Measurements from ENCODE around the gene SLC6A19. TPM values are rescaled to one million over a fixed set of nuclear protein-coding genes. Genes with fewer than 3 reads are reported as not detected.

Gene SLC6A19
- total and polyA plus RNA-seq, 9 of the 15 experiments (the other 6 are each of a cell fraction or from before 2014, with no cell fraction given) = 0.03 to 1.6 (median 0.59) TPM

DNA sequence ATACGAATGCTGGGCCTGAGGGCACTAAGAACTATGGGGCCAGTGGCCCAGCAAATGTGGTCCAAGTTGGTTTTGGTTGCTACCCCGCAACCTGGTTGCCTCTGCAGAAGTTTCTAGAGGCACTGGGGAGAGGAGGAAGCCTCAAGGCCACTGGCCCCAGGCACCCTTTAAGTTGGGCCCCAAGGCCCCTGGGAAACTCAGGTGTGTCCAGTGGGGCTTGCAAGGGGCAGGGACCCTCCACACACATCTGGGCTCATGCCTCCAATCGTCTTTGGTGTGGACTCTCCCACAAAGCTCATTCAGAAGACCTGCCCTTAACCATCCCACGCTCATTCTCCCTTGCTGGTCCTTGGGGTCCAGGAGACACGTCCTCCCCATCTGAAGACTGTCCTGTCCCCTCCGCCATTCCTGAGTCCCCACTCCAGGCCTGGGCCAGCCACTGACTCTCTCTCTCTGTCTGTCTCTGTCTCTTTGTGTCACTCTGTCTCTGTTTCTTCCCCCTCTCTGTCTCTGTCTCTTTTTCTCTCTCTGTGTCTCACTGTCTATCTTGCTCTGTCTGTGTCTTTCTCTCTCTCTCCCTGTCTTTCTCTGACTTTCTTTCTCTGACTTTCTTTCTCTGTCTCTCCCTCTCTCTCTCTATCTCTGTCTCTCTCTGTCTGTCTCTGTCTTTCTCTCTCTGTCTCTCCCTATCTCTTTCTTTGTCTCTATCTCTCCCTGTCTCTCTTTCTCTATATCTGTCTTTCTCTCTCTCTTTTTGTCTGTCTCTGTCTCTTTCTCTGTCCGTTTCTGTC lies 3.3 kb upstream of the SLC6A19 start:
- H3K27me3 ChIP-seq (ENCODE audit: control insufficient read depth in 2 of 2, insufficient read depth in 2 of 2, low read length in 2 of 2) = no peaks in the 10 kb centered on the region
- no peak for TF ChIP-seq FOXP1 (CRISPR knock-in tag; IDR thresholded peaks at IDR 0.05)
- TF ChIP-seq, protein P1, sequence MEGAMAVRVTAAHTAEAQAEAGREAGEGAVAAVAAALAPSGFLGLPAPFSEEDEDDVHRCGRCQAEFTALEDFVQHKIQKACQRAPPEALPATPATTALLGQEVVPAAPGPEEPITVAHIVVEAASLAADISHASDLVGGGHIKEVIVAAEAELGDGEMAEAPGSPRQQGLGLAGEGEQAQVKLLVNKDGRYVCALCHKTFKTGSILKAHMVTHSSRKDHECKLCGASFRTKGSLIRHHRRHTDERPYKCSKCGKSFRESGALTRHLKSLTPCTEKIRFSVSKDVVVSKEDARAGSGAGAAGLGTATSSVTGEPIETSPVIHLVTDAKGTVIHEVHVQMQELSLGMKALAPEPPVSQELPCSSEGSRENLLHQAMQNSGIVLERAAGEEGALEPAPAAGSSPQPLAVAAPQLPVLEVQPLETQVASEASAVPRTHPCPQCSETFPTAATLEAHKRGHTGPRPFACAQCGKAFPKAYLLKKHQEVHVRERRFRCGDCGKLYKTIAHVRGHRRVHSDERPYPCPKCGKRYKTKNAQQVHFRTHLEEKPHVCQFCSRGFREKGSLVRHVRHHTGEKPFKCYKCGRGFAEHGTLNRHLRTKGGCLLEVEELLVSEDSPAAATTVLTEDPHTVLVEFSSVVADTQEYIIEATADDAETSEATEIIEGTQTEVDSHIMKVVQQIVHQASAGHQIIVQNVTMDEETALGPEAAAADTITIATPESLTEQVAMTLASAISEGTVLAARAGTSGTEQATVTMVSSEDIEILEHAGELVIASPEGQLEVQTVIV (CRISPR knock-in tag; IDR thresholded peaks at IDR 0.05; ENCODE audit: borderline replicate concordance) = no peak
- TF ChIP-seq, protein P2, sequence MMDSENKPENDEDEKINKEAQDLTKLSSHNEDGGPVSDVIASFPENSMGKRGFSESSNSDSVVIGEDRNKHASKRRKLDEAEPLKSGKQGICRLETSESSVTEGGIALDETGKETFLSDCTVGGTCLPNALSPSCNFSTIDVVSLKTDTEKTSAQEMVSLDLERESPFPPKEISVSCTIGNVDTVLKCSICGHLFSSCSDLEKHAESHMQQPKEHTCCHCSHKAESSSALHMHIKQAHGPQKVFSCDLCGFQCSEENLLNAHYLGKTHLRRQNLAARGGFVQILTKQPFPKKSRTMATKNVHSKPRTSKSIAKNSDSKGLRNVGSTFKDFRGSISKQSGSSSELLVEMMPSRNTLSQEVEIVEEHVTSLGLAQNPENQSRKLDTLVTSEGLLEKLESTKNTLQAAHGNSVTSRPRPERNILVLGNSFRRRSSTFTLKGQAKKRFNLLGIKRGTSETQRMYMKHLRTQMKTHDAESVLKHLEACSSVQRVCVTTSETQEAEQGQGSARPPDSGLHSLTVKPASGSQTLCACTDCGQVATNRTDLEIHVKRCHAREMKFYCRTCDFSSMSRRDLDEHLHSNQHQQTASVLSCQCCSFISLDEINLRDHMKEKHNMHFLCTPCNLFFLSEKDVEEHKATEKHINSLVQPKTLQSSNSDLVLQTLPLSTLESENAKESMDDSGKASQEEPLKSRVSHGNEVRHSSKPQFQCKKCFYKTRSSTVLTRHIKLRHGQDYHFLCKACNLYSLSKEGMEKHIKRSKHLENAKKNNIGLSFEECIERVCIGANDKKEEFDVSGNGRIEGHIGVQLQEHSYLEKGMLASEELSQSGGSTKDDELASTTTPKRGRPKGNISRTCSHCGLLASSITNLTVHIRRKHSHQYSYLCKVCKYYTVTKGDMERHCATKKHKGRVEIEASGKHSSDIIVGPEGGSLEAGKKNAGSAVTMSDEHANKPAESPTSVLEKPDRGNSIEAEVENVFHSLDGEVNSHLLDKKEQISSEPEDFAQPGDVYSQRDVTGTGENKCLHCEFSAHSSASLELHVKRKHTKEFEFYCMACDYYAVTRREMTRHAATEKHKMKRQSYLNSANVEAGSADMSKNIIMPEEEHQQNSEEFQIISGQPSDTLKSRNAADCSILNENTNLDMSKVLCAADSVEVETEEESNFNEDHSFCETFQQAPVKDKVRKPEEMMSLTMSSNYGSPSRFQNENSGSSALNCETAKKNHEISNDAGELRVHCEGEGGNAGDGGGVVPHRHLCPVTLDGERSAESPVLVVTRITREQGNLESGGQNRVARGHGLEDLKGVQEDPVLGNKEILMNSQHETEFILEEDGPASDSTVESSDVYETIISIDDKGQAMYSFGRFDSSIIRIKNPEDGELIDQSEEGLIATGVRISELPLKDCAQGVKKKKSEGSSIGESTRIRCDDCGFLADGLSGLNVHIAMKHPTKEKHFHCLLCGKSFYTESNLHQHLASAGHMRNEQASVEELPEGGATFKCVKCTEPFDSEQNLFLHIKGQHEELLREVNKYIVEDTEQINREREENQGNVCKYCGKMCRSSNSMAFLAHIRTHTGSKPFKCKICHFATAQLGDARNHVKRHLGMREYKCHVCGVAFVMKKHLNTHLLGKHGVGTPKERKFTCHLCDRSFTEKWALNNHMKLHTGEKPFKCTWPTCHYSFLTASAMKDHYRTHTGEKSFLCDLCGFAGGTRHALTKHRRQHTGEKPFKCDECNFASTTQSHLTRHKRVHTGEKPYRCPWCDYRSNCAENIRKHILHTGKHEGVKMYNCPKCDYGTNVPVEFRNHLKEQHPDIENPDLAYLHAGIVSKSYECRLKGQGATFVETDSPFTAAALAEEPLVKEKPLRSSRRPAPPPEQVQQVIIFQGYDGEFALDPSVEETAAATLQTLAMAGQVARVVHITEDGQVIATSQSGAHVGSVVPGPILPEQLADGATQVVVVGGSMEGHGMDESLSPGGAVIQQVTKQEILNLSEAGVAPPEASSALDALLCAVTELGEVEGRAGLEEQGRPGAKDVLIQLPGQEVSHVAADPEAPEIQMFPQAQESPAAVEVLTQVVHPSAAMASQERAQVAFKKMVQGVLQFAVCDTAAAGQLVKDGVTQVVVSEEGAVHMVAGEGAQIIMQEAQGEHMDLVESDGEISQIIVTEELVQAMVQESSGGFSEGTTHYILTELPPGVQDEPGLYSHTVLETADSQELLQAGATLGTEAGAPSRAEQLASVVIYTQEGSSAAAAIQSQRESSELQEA (IDR thresholded peaks at IDR 0.05; ENCODE audit: low read depth) = 0 out of 2 replicates have a peak, but pooled peaks have one; percentile 7
- TF ChIP-seq BRD9 (IDR thresholded peaks at IDR 0.05; ENCODE audit: low read depth, partially characterized antibody) = no peak
- TF ChIP-seq, protein P3, sequence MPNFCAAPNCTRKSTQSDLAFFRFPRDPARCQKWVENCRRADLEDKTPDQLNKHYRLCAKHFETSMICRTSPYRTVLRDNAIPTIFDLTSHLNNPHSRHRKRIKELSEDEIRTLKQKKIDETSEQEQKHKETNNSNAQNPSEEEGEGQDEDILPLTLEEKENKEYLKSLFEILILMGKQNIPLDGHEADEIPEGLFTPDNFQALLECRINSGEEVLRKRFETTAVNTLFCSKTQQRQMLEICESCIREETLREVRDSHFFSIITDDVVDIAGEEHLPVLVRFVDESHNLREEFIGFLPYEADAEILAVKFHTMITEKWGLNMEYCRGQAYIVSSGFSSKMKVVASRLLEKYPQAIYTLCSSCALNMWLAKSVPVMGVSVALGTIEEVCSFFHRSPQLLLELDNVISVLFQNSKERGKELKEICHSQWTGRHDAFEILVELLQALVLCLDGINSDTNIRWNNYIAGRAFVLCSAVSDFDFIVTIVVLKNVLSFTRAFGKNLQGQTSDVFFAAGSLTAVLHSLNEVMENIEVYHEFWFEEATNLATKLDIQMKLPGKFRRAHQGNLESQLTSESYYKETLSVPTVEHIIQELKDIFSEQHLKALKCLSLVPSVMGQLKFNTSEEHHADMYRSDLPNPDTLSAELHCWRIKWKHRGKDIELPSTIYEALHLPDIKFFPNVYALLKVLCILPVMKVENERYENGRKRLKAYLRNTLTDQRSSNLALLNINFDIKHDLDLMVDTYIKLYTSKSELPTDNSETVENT (CRISPR knock-in tag; IDR thresholded peaks at IDR 0.05) = no peak
- no peak for TF ChIP-seq FOXJ2 (tag; IDR thresholded peaks at IDR 0.05)
- peak; percentile 42 for TF ChIP-seq ASH1L (IDR thresholded peaks at IDR 0.05; ENCODE audit: borderline replicate concordance, low read depth, partially characterized antibody)
- no peak for TF ChIP-seq MIER1 (IDR thresholded peaks at IDR 0.05; ENCODE audit: low read depth)

More for the DNA sequence above, 3.3 kb upstream of the SLC6A19 start:
- FAIRE-seq = peak; percentile 72
- Histone ChIP-seq H3K36me3 (ENCODE audit: control insufficient read depth, insufficient read depth, low read length) (no peaks in the 10 kb centered on the region), H3K9ac (ENCODE audit: insufficient read depth in 1 of 2, low read depth in 2 of 2, low read length in 2 of 2) (peak overlapping the region in 1 of 2 experiments; percentile 6; a peak in 1 of 4 replicates), H4K20me1 (replicated peaks; ENCODE audit: control insufficient read depth, insufficient read depth, low read length) (no peaks in the 10 kb centered on the region), H2AFZ (ENCODE audit: low read depth, low read length) (no peak overlapping the region), H3K9me3 (replicated peaks; ENCODE audit: control insufficient read depth, insufficient read depth, low read depth, low read length) (no peaks in the 10 kb centered on the region; the same call in 1 of the 2 replicates), H3K27ac (ENCODE audit: extremely low read depth, low read depth, low read length) (no peak overlapping the region), H3K4me1 (replicated peaks in 1 of 2; ENCODE audit: control insufficient read depth in 2 of 2, insufficient read depth in 2 of 2, low read length in 2 of 2) (peaks cover 40 to 74% of the 10 kb centered on the region in 2 experiments), H3K4me3 (no peak overlapping the region), H3K4me2 (ENCODE audit: insufficient read depth, low read length) (no peak overlapping the region), H3K79me2 (ENCODE audit: control insufficient read depth, insufficient read depth, low read length) (no peaks in the 10 kb centered on the region; the same call in 2 of the 3 replicates), H3K9me1 (ENCODE audit: control insufficient read depth, insufficient read depth, low read length) (no peaks in the 10 kb centered on the region)
- DNase-seq (ENCODE audit: extremely low read depth in 1 of 4, low spot score in 3 of 4) = no peak
- ATAC-seq = no peak
- ChIA-PET POLR2A (no interaction called here), CTCF (ENCODE audit: low intra/inter-chr PET ratio) (no interaction called here)
- WGBS (ENCODE audit: insufficient coverage, low coverage, missing lambda C conversion rate) = 79% methylated on average over 7 of the region's 7 CpGs
- intact Hi-C loops (cut with micrococcal nuclease) (no loop called here), in situ Hi-C loops (cut with MboI) (no loop called here)
- BruUV-seq (replicated peaks) = no TSS peak

Measured in K562 (cell line).